CD8-positive, alpha-beta memory T cell (primary cell): ENCODE data around the gene ADCY4. TPM values are rescaled to one million over a fixed set of nuclear protein-coding genes. Genes with fewer than 3 reads are reported as not detected.
"Not testable (repeated sequence)": the region's sequence is repeated elsewhere in the genome, so short reads cannot be mapped to it uniquely, and the experiment has no call there.

ENCODE experiments used
- CTCF ChIA-PET: fragments of 350-600 bp; sonication (Branson Sonifier 250); formaldehyde crosslinking; loops from one replicate; lab custom pipeline; 2021; ENCODE audit warnings: antibody characterized with exemption; lab: Charles Lee
- POLR2A ChIA-PET: fragments of 350-600 bp; sonication (Branson Sonifier 250); formaldehyde crosslinking; loops from one replicate; lab custom pipeline; 2021; ENCODE audit warnings: antibody characterized with exemption; lab: Charles Lee
- DNase-seq, 5 donors: peaks; one replicate each; pipeline versions ENCODE4 v3.0.0 to v3.0.0-alpha.2; 2020 to 2022; ENCODE audit warnings: mixed read lengths in 1 of 5
- H3K27ac ChIP-seq: one replicate; pipeline ENCODE4 v1.7.0; 2013; ENCODE audit warnings: low read depth, mild to moderate bottlenecking, low read length, moderate library complexity
- H3K27me3 ChIP-seq: 2 replicates; pipeline ENCODE4 v1.7.0; 2013; ENCODE audit warnings: low read length, mild to moderate bottlenecking; ENCODE audit not compliant: insufficient read depth, poor library complexity, severe bottlenecking
- H3K36me3 ChIP-seq: 2 replicates; pipeline ENCODE4 v1.7.0; 2013; ENCODE audit warnings: mild to moderate bottlenecking, low read length, moderate library complexity; ENCODE audit not compliant: insufficient read depth
- H3K4me1 ChIP-seq: 2 replicates; pipeline ENCODE4 v1.7.0; 2013; ENCODE audit warnings: mild to moderate bottlenecking, low read length, moderate library complexity; ENCODE audit not compliant: insufficient read depth
- H3K4me3 ChIP-seq: 2 replicates; pipeline ENCODE4 v1.7.0; 2013; ENCODE audit warnings: mild to moderate bottlenecking, low read length
- H3K9me3 ChIP-seq: 2 replicates; pipeline ENCODE4 v1.7.0; 2013; ENCODE audit warnings: mild to moderate bottlenecking, low read length
- H3K27ac Mint-ChIP-seq, 8 donors: one replicate each; pipeline ENCODE4 v1.8.0; 2020 to 2021; ENCODE audit warnings: mixed read lengths in 8 of 8, mild to moderate bottlenecking in 6 of 8, inconsistent platforms in 3 of 8, moderate library complexity in 3 of 8
- H3K27me3 Mint-ChIP-seq, 2 donors: one replicate each; pipeline ENCODE4 v1.8.0; 2020 to 2021; ENCODE audit warnings: mixed read lengths in 2 of 2, mild to moderate bottlenecking in 1 of 2, moderate library complexity in 1 of 2
- H3K36me3 Mint-ChIP-seq, 3 donors: one replicate each; pipeline ENCODE4 v1.8.0; 2020 to 2021; ENCODE audit warnings: mixed read lengths in 3 of 3, inconsistent platforms in 1 of 3, mild to moderate bottlenecking in 1 of 3
- H3K4me1 Mint-ChIP-seq, 3 donors: one replicate each; pipeline ENCODE4 v1.8.0; 2020 to 2021; ENCODE audit warnings: mixed read lengths in 3 of 3, inconsistent platforms in 1 of 3, mild to moderate bottlenecking in 1 of 3
- H3K4me3 Mint-ChIP-seq, 7 donors: one replicate each; pipeline ENCODE4 v1.8.0; 2020 to 2021; ENCODE audit warnings: mixed read lengths in 7 of 7, mild to moderate bottlenecking in 6 of 7, moderate library complexity in 4 of 7, inconsistent platforms in 2 of 7
- H3K9me3 Mint-ChIP-seq, 5 donors: one replicate each; pipeline ENCODE4 v1.8.0; 2020 to 2022; ENCODE audit warnings: mixed read lengths in 5 of 5, mild to moderate bottlenecking in 3 of 5, moderate library complexity in 2 of 5, inconsistent platforms in 1 of 5
- polyA plus RNA-seq: library from polyadenylated mRNA; unstranded; fragments of 300-500 nt; fragmentation: Illumina TruSeq; gene quantifications from one replicate; pipeline ENCODE4 v1.2.3, GENCODE V29; 2021
- total RNA-seq, 2 experiments: library from RNA; stranded (reverse); gene quantifications; one replicate each; pipeline ENCODE4 v1.2.3, GENCODE V29; 2021

Gene ADCY4
- total and polyA plus RNA-seq, 3 experiments from 2014 or later: 0.64 to 1.5 (median 0.84) TPM

GRCh38 chr14:24377657-24378056 is 42.8 kb upstream of the ADCY4 start:
- no peak for DNase-seq
- Histone ChIP-seq H3K9me3 (no peaks in the 10 kb centered on the region), H3K4me1 (no peaks in the 10 kb centered on the region), H3K27me3 (no peaks in the 10 kb centered on the region), H3K27ac (no peak overlapping the region), H3K36me3 (no peaks in the 10 kb centered on the region), H3K4me3 (no peak overlapping the region)
- Mint-ChIP-seq H3K27me3 (peaks cover 5 to 20% of the 10 kb centered on the region in 2 donors), H3K27ac (no peak overlapping the region), H3K36me3 (no peaks in the 10 kb centered on the region), H3K4me1 (no peaks in the 10 kb centered on the region), H3K9me3 (no peaks in the 10 kb centered on the region), H3K4me3 (no peak overlapping the region)
- CTCF ChIA-PET: no interaction called here
- POLR2A ChIA-PET: no interaction called here

DNA sequence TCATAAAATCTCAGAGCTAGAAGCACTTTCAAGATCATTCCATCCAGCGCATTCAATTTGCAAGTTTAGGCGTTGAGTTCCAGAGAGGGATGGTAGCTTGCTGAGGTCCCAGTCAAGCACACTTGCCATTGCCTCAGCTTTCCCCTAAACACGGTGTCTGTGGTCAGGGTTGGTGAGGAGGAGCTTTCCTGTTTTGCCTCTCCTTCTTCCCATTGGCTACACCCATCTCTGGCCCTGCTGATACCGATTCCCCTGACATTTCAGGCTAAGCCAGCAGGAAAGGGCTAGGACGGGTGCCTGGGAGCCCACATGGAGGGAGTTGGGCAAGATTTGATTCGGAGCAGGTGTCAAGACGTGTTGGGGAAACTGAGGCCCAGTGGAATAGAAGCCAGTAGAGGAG is 42.3 kb upstream of the ADCY4 start:
- Mint-ChIP-seq H3K4me3 (no peak overlapping the region), H3K27me3 (peaks cover 5 to 18% of the 10 kb centered on the region in 2 donors), H3K4me1 (no peaks in the 10 kb centered on the region), H3K27ac (no peak overlapping the region), H3K36me3 (no peaks in the 10 kb centered on the region), H3K9me3 (no peaks in the 10 kb centered on the region)
- no peak overlapping the region for H3K27ac ChIP-seq
- no peaks in the 10 kb centered on the region for H3K27me3 ChIP-seq
- H3K9me3 ChIP-seq: no peaks in the 10 kb centered on the region
- ChIA-PET POLR2A (no interaction called here), CTCF (no interaction called here)
- H3K36me3 ChIP-seq: no peaks in the 10 kb centered on the region
- H3K4me1 ChIP-seq: no peaks in the 10 kb centered on the region
- no peak for DNase-seq
- H3K4me3 ChIP-seq: no peak overlapping the region

- Histone ChIP-seq H3K36me3 (no peaks in the 10 kb centered on the region), H3K27me3 (no peaks in the 10 kb centered on the region), H3K27ac (no peak overlapping the region), H3K4me1 (no peaks in the 10 kb centered on the region), H3K9me3 (no peaks in the 10 kb centered on the region), H3K4me3 (no peak overlapping the region)
- ChIA-PET POLR2A (no interaction called here), CTCF (interaction anchor here (1.0 kb wide), 1 partner anchor 43 kb away, joined by 3 read pairs; no protein-coding TSS in a partner anchor)
- H3K4me1 Mint-ChIP-seq: no peaks in the 10 kb centered on the region
- DNase-seq: no peak
- H3K4me3 Mint-ChIP-seq: no peak overlapping the region
- no peaks in the 10 kb centered on the region for H3K36me3 Mint-ChIP-seq
- peaks cover 5 to 18% of the 10 kb centered on the region in 2 donors for H3K27me3 Mint-ChIP-seq
- no peak overlapping the region for H3K27ac Mint-ChIP-seq
- H3K9me3 Mint-ChIP-seq: no peaks in the 10 kb centered on the region
These were observed 41.7 kb upstream of the ADCY4 start for GRCh38 chr14:24376448-24377070.

DNA sequence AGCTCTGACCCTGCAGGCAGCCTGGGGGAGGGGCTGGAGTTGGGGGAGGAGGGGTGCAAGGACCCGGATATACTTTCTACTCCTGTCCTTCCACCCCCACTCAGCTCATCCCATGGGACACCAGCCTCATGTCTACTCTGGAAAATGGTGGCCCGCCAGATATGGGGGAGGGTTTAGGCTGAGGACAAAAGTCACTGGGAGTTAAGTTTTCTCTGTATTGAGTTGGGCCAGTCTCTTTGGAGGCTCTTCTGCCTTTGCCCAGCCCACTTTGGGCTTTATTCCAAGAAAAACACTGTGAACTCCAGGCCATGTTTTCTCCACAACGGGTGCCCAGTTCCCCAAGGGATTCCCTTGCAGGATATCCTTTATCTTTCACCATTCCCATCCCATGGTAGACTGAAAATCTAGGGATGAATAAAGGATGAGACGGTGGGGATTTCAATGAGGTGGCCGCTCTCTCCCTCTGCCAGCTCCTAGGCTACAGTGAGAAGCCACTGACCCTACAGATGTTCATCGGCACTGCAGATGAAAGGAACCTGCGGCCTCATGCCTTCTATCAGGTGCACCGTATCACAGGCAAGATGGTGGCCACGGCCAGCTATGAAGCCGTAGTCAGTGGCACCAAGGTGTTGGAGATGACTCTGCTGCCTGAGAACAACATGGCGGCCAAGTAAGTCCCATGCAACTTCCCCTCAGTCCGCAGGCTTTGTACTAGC is 38.0 kb upstream of the ADCY4 start:
- Mint-ChIP-seq H3K4me3 (no peak overlapping the region), H3K9me3 (no peaks in the 10 kb centered on the region), H3K4me1 (peaks cover 6 to 11% (median 8%) of the 10 kb centered on the region in 3 donors), H3K27ac (no peak overlapping the region), H3K36me3 (no peaks in the 10 kb centered on the region), H3K27me3 (peaks cover 5 to 25% of the 10 kb centered on the region in 2 donors)
- no peaks in the 10 kb centered on the region for H3K36me3 ChIP-seq
- H3K9me3 ChIP-seq: no peaks in the 10 kb centered on the region
- H3K4me3 ChIP-seq: no peak overlapping the region
- DNase-seq: no peak
- peaks cover 17% of the 10 kb centered on the region for H3K27me3 ChIP-seq
- H3K4me1 ChIP-seq: peaks cover 5% of the 10 kb centered on the region
- ChIA-PET CTCF (interaction anchor here (1.0 to 1.1 kb wide), 2 partner anchors 11 to 59 kb away, joined by 3 read pairs; no protein-coding TSS in a partner anchor), POLR2A (interaction anchor here (1.1 kb wide), 1 partner anchor 57 kb away, joined by 4 read pairs; the partner anchor contains the start of genes CBLN3 and KHNYN)
- no peak overlapping the region for H3K27ac ChIP-seq

DNA sequence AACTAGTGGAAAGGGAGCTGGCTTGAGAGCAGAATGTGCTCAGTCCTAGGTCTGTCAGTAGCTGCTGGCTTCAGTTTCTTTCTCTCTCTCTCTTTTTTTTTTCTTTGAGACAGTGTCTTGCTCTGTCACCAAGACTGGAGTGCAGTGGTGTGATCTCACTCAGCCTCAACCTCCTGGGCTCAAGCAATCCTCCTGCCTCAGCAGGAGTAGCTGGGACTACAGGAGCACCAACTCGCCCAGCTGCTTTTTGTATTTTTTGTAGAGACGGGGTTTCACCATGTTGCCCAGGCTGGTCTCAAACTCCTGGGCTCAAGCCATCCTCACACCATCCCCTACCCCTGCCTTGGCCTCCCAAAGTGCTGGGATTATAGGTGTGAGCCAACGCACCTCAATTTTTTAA is 36.7 kb upstream of the ADCY4 start:
- CTCF ChIA-PET, H3K36me3 ChIP-seq, DNase-seq, H3K27ac ChIP-seq, H3K4me3 Mint-ChIP-seq, H3K9me3 Mint-ChIP-seq, H3K27ac Mint-ChIP-seq, H3K9me3 ChIP-seq, H3K4me3 ChIP-seq, H3K36me3 Mint-ChIP-seq, POLR2A ChIA-PET: not testable (repeated sequence)
- Histone ChIP-seq H3K4me1 (peaks cover 17% of the 10 kb centered on the region), H3K27me3 (peaks cover 28% of the 10 kb centered on the region)
- peaks cover 19 to 24% (median 19%) of the 10 kb centered on the region in 3 donors for H3K4me1 Mint-ChIP-seq
- H3K27me3 Mint-ChIP-seq: peaks cover 17 to 37% of the 10 kb centered on the region in 2 donors

DNA sequence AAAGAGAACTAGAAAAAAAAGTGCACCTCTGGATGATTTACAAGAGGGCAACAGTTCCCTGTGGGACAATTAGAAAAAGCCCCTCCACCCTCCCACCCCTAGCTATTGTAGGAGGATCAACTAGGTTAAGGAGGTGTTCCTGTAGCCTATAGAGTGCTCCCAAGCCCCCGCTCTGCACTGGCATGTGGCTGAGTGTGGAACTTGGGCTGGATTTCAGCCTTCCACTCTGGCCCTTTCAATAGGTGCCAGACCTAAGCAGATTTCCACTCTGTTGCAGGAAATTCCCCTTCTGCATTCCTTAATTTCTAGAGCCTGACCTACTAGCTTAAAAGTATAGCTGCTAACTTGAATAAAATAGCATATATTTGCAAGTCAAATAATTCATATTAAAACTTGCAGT is 35.9 kb upstream of the ADCY4 start:
- ChIA-PET POLR2A (no interaction called here), CTCF (no interaction called here)
- Histone ChIP-seq H3K9me3 (no peaks in the 10 kb centered on the region), H3K4me1 (peaks cover 25% of the 10 kb centered on the region), H3K4me3 (no peak overlapping the region), H3K27ac (no peak overlapping the region), H3K36me3 (no peaks in the 10 kb centered on the region), H3K27me3 (peaks cover 37% of the 10 kb centered on the region)
- Mint-ChIP-seq H3K4me1 (peaks cover 23 to 30% (median 25%) of the 10 kb centered on the region in 3 donors), H3K9me3 (no peaks in the 10 kb centered on the region), H3K4me3 (peak overlapping the region in 1 of 7 donors; percentile 26), H3K27me3 (peaks cover 23 to 42% of the 10 kb centered on the region in 2 donors), H3K27ac (peak overlapping the region in 1 of 8 donors; percentile 61), H3K36me3 (no peaks in the 10 kb centered on the region)
- no peak for DNase-seq

DNA sequence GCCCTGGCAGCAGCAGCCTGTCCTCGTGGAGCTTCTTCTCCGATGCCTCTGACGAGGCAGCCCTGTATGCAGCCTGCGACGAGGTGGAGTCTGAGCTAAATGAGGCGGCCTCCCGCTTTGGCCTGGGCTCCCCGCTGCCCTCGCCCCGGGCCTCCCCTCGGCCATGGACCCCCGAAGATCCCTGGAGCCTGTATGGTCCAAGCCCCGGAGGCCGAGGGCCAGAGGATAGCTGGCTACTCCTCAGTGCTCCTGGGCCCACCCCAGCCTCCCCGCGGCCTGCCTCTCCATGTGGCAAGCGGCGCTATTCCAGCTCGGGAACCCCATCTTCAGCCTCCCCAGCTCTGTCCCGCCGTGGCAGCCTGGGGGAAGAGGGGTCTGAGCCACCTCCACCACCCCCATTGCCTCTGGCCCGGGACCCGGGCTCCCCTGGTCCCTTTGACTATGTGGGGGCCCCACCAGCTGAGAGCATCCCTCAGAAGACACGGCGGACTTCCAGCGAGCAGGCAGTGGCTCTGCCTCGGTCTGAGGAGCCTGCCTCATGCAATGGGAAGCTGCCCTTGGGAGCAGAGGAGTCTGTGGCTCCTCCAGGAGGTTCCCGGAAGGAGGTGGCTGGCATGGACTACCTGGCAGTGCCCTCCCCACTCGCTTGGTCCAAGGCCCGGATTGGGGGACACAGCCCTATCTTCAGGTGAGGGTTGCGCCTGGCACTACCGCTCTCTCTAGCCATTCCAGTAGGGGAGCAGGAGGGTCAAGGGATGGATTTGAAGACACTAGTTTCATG is 35.2 kb upstream of the ADCY4 start:
- CTCF ChIA-PET: no interaction called here
- no peak overlapping the region for H3K4me3 ChIP-seq
- no peaks in the 10 kb centered on the region for H3K36me3 ChIP-seq
- Mint-ChIP-seq H3K36me3 (no peaks in the 10 kb centered on the region), H3K9me3 (no peaks in the 10 kb centered on the region), H3K27me3 (peaks cover 29 to 43% of the 10 kb centered on the region in 2 donors), H3K4me1 (peaks cover 28 to 36% (median 31%) of the 10 kb centered on the region in 3 donors), H3K4me3 (no peak overlapping the region), H3K27ac (peak overlapping the region in 1 of 8 donors; percentile 19)
- H3K4me1 ChIP-seq: peaks cover 30% of the 10 kb centered on the region
- POLR2A ChIA-PET: interaction anchor here (0.6 kb wide), 1 partner anchor 60 kb away, joined by 3 read pairs; the partner anchor contains the start of gene KHNYN
- no peak overlapping the region for H3K27ac ChIP-seq
- no peaks in the 10 kb centered on the region for H3K9me3 ChIP-seq
- DNase-seq: peak in 1 of 5 donors; percentile 48
- peaks cover 41% of the 10 kb centered on the region for H3K27me3 ChIP-seq
